ENCODE results near the gene NME3. TPM values are rescaled to one million over a fixed set of nuclear protein-coding genes. Genes with fewer than 3 reads are reported as not detected.
A peak's percentile ranks its signal among the peaks of the same experiment; 100 is the strongest.

Gene NME3
- total RNA-seq, 1 donor, result 63.9 TPM

- DNase-seq (ENCODE audit: low read depth), result no peak
- TF ChIP-seq, protein P1, sequence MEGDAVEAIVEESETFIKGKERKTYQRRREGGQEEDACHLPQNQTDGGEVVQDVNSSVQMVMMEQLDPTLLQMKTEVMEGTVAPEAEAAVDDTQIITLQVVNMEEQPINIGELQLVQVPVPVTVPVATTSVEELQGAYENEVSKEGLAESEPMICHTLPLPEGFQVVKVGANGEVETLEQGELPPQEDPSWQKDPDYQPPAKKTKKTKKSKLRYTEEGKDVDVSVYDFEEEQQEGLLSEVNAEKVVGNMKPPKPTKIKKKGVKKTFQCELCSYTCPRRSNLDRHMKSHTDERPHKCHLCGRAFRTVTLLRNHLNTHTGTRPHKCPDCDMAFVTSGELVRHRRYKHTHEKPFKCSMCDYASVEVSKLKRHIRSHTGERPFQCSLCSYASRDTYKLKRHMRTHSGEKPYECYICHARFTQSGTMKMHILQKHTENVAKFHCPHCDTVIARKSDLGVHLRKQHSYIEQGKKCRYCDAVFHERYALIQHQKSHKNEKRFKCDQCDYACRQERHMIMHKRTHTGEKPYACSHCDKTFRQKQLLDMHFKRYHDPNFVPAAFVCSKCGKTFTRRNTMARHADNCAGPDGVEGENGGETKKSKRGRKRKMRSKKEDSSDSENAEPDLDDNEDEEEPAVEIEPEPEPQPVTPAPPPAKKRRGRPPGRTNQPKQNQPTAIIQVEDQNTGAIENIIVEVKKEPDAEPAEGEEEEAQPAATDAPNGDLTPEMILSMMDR (IDR thresholded peaks at IDR 0.05; ENCODE audit: insufficient read depth, low read depth, low read length), result no peak
- H3K4me3 ChIP-seq (ENCODE audit: low read depth, low read length), result no peak overlapping the region
Observed at GRCh38 chr16:1747934-1748333, 23.4 kb downstream of the NME3 start.

DNA sequence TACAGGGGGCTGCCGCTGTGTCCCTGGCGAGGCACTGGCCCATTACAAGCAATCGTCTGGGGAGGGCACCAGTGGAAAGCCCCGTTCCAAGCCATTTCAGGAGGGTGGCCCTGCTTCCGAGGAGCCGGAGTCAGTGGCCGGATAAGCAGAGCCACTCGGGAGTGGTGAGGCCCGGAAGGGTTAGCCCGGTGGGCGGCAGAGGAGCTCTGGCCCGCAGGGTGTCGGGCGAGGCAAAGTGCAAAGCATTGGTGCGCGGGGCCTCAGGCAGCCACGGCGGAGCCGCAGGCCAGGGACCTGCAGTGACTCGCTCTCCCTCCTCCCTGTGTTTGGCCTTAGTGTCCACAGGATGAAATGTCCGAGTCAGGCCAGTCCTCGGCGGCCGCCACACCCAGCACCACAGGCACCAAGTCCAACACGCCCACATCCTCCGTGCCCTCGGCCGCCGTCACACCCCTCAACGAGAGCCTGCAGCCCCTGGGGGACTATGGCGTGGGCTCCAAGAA lies 24.6 kb downstream of the NME3 start:
- DNase-seq (ENCODE audit: low read depth), result no peak
- TF ChIP-seq, protein P1 (IDR thresholded peaks at IDR 0.05; ENCODE audit: insufficient read depth, low read depth, low read length), result no peak
- H3K4me3 ChIP-seq (ENCODE audit: low read depth, low read length), result no peak overlapping the region

DNA sequence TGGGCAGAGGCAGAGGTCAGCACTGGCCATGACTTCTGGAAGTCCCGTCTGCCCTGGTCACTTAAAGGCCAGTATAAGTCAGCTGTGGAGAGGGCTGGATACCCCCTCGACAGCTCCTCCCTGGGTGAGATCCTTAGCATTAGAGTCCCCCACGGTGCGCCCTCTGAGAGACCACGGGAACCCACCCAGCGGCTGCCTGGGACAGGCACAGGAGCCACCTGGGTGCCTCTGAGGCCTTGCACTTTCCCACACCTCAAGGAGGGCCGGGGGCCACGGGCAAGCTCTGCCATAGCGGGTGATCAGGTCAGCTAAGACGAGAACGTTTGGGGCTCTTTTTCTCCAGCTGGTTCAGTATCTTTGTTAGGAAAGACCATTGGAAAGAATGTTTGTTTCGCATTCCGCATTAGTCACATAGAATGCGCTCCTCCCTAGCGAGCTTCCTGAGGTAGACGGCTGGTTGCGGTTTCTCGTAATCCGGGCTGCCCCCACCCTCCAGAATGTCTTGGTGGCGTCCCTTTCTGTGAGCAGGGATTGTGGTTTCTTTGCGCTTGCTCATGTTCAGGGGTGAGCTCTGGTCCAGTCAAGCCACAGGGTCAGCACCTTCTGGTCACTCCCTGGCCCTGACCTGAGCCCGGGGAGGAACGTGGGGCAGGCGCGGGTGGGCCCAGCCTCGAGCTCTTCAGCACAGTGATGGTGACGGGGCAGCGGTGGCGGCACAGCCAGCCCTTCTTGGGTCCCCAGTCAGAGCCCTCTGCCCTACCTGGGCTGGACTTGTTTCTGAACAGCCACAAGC lies 25.2 kb downstream of the NME3 start:
- TF ChIP-seq, protein P1 (IDR thresholded peaks at IDR 0.05; ENCODE audit: insufficient read depth, low read depth, low read length), result no peak
- H3K4me3 ChIP-seq (ENCODE audit: low read depth, low read length), result no peak overlapping the region
- peak; percentile 83 for DNase-seq (ENCODE audit: low read depth)

GRCh38 chr16:1745181-1745899 lies 26.0 kb downstream of the NME3 start:
- H3K4me3 ChIP-seq (ENCODE audit: low read depth, low read length), result no peak overlapping the region
- peak; percentile 68 for DNase-seq (ENCODE audit: low read depth)
- TF ChIP-seq, protein P1 (IDR thresholded peaks at IDR 0.05; ENCODE audit: insufficient read depth, low read depth, low read length), result no peak

- TF ChIP-seq, protein P1 (IDR thresholded peaks at IDR 0.05; ENCODE audit: insufficient read depth, low read depth, low read length), result no peak
- DNase-seq (ENCODE audit: low read depth), result no peak
Observed at GRCh38 chr16:1744338-1744840, 27.0 kb downstream of the NME3 start.

DNA sequence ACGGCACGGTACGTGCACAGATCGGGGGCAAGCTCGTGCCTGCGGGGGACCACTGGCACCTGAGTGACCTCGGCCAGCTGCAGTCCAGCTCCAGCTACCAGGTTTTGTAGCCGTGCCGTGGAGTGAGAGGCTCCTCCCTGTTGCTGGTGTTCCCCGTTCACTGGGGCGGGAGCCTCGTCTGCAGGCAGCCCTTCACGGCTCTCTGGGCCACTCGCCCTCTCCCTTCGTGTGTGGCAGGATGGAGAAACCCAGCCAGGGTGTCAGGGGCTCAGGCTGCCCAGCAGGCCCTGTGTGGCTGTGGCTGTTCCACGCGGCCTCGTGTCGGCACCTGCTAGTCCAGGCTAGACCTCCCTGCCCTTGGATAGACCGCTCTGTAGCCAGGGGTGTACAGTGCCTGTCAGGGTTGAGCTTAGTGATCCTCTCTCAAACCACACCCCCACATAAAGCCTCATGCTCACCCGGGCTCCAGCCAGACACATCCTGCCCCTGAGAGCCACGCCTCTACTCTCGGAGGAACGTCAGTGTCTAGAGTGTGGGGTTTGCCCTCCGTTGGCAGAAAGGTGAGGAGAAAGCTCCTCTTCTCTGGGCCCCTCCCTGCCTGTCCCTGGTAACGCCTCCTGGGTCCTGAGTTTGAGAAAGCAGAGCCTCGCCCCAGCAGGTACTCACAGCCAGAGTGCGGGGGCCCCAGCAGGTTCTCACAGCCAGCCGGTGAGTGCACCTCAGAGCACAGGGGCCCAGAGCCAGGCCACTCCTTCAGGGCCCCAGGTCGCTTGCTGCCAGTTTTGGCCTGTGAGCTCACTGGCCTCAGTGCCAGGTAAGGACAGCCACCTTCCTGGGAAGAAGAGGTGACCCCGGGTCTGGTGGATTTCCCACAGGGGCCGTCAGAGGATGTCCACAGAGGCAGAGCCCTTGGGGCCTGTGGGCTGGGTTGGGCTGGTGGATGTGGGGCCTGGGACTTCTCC lies 27.7 kb downstream of the NME3 start:
- no peak overlapping the region for H3K4me3 ChIP-seq (ENCODE audit: low read depth, low read length)
- no peak for DNase-seq (ENCODE audit: low read depth)
- TF ChIP-seq, protein P1 (IDR thresholded peaks at IDR 0.05; ENCODE audit: insufficient read depth, low read depth, low read length), result no peak

More at GRCh38 chr16:1744338-1744840, 27.0 kb downstream of the NME3 start:
- no peak overlapping the region for H3K4me3 ChIP-seq (ENCODE audit: low read depth, low read length)
